GM12878 (cell line): Measurements from ENCODE around the gene RADIL. TPM values are rescaled to one million over a fixed set of nuclear protein-coding genes. Genes with fewer than 3 reads are reported as not detected.

Experiments
- BHLHE40 ChIP-seq, 2 experiments: fragments of 450-650 bp in 1 of 2; IDR thresholded peaks; 2 replicates each; pipeline ENCODE4 v1.6.1; 2011 to 2017; ENCODE audit warnings: low read depth in 2 of 2, borderline replicate concordance in 1 of 2, improper control_type of control experiment in 1 of 2, low read length in 1 of 2, mild to moderate bottlenecking in 1 of 2
- CBFB ChIP-seq: IDR thresholded peaks from 2 replicates; pipeline ENCODE4 v1.6.1; 2016; ENCODE audit warnings: antibody characterized with exemption, low read depth
- CHD2 ChIP-seq: IDR thresholded peaks from 2 replicates; pipeline ENCODE4 v1.6.1; 2011; ENCODE audit warnings: low read depth, low read length, improper control_type of control experiment, borderline replicate concordance
- CREM ChIP-seq: IDR thresholded peaks from 2 replicates; pipeline ENCODE4 v1.6.1; 2014; ENCODE audit warnings: antibody characterized with exemption, low read depth
- FOS ChIP-seq: IDR thresholded peaks from 3 replicates; pipeline ENCODE4 v1.6.1; 2011; ENCODE audit warnings: borderline replicate concordance; ENCODE audit not compliant: insufficient read length; ENCODE audit errors: extremely low read depth
- HDAC6 ChIP-seq: fragments of 200-600 bp; sonication (generic); IDR thresholded peaks from one replicate; pipeline ENCODE4 v1.8.0; 2017; ENCODE audit warnings: antibody characterized with exemption; ENCODE audit not compliant: unreplicated experiment
- HDGF ChIP-seq: fragments of 450-650 bp; IDR thresholded peaks from 2 replicates; pipeline ENCODE4 v1.6.1; 2016; ENCODE audit warnings: antibody characterized with exemption
- MTA2 ChIP-seq: fragments of 450-650 bp; IDR thresholded peaks from 2 replicates; pipeline ENCODE4 v1.6.1; 2016; ENCODE audit warnings: low read depth, mild to moderate bottlenecking, moderate library complexity
- NBN ChIP-seq: fragments of 450-650 bp; IDR thresholded peaks from 2 replicates; pipeline ENCODE4 v1.6.1; 2016
- NR2C2 ChIP-seq: IDR thresholded peaks from 2 replicates; pipeline ENCODE4 v1.6.1; 2011; ENCODE audit warnings: borderline replicate concordance, low read depth; ENCODE audit not compliant: control insufficient read depth, insufficient read length
- RELA ChIP-seq: fragments of 450-650 bp; IDR thresholded peaks from 2 replicates; pipeline ENCODE4 v1.8.0; 2014; ENCODE audit warnings: borderline replicate concordance; ENCODE audit not compliant: partially characterized antibody
- SIX5 ChIP-seq: IDR thresholded peaks from 2 replicates; pipeline ENCODE4 v1.6.1; 2011; ENCODE audit warnings: mild to moderate bottlenecking, low read depth, low read length, moderate library complexity; ENCODE audit not compliant: severe bottlenecking
- SMAD5 ChIP-seq: IDR thresholded peaks from 2 replicates; pipeline ENCODE4 v1.6.1; 2016; ENCODE audit warnings: antibody characterized with exemption, low read depth
- SP1 ChIP-seq: IDR thresholded peaks from one replicate; pipeline ENCODE4 v1.6.1; 2011; ENCODE audit warnings: low read depth, low read length
- SPI1 ChIP-seq: IDR thresholded peaks from 2 replicates; pipeline ENCODE4 v1.6.1; 2011; ENCODE audit warnings: low read depth, mild to moderate bottlenecking, low read length, moderate library complexity, borderline replicate concordance; ENCODE audit not compliant: insufficient read depth
- SRF ChIP-seq, 2 experiments: IDR thresholded peaks; 2 replicates each; pipeline ENCODE4 v1.6.1; 2011; ENCODE audit warnings: low read depth in 2 of 2, low read length in 2 of 2, mild to moderate bottlenecking in 1 of 2, moderate library complexity in 1 of 2
- SUPT20H ChIP-seq: IDR thresholded peaks from 2 replicates; pipeline ENCODE4 v1.6.1; 2011; ENCODE audit warnings: low read depth, mild to moderate bottlenecking, low read length, moderate library complexity, borderline replicate concordance; ENCODE audit not compliant: control insufficient read depth
- TAF1 ChIP-seq: IDR thresholded peaks from 2 replicates; pipeline ENCODE4 v1.6.1; 2011; ENCODE audit warnings: mild to moderate bottlenecking, low read depth, low read length, borderline replicate concordance
- TBL1XR1 ChIP-seq: IDR thresholded peaks from 2 replicates; pipeline ENCODE4 v1.6.1; 2012; ENCODE audit warnings: low read depth, low read length, improper control_type of control experiment
- ZBED1 ChIP-seq: IDR thresholded peaks from 2 replicates; pipeline ENCODE4 v1.6.1; 2016; ENCODE audit warnings: borderline replicate concordance
- ZNF217 ChIP-seq: fragments of 450-650 bp; IDR thresholded peaks from 2 replicates; pipeline ENCODE4 v1.6.1; 2017; ENCODE audit warnings: antibody characterized with exemption, mild to moderate bottlenecking
- ZSCAN29 ChIP-seq: fragments of 450-650 bp; IDR thresholded peaks from 2 replicates; pipeline ENCODE4 v1.6.1; 2017; ENCODE audit warnings: mild to moderate bottlenecking, moderate library complexity
- polyA plus RNA-seq, 11 experiments: library from polyadenylated mRNA; depleted of rRNA in 4 of 11; unstranded in 6 of 11; stranded (reverse) in 5 of 11; fragments of >200 nt; fragmentation: Nextera tagmentation in 4 of 11; fragmentation: Illumina TruSeq in 1 of 11; extraction: Ambion mirVana in 4 of 11; extraction: Trizol in 1 of 11; gene quantifications; 1 replicate in 1 of 11; 2 replicates in 10 of 11; pipeline versions ENCODE4 v1.2.1 to v1.2.3, GENCODE V29; 2011 to 2016; ENCODE audit warnings: inconsistent platforms in 2 of 11, missing spikeins in 2 of 11, low read depth in 1 of 11
- total RNA-seq, 4 experiments: library from RNA; depleted of rRNA in 3 of 4; stranded (reverse); fragments of >200 nt in 3 of 4; fragmentation: Illumina TruSeq in 1 of 4; extraction: Trizol in 1 of 4; gene quantifications; 2 replicates each; pipeline versions ENCODE4 v1.2.1 to v1.2.3, GENCODE V29; 2013 to 2021
- TF ChIP-seq, protein P1 (sequence below): IDR thresholded peaks from 2 replicates; pipeline ENCODE4 v1.6.1; 2011; ENCODE audit warnings: borderline replicate concordance, low read depth, mild to moderate bottlenecking, moderate library complexity, mixed read lengths, low read length; ENCODE audit not compliant: insufficient read depth; ENCODE audit errors: extremely low read length
- TF ChIP-seq, protein P2 (sequence below): fragments of 450-650 bp; formaldehyde crosslinking; IDR thresholded peaks from 2 replicates; pipeline ENCODE4 v1.4.0; 2022; ENCODE audit warnings: mild to moderate bottlenecking, moderate library complexity
- TF ChIP-seq, protein P3 (sequence below): IDR thresholded peaks from 2 replicates; pipeline ENCODE4 v1.6.1; 2011; ENCODE audit warnings: low read depth, mild to moderate bottlenecking, low read length, moderate library complexity, borderline replicate concordance; ENCODE audit errors: extremely low read depth
- TF ChIP-seq, protein P4 (sequence below): IDR thresholded peaks from 2 replicates; pipeline ENCODE4 v1.6.1; 2011; ENCODE audit warnings: low read depth, low read length, improper control_type of control experiment, borderline replicate concordance

Gene RADIL
- total and polyA plus RNA-seq, 10 of the 15 experiments (the other 5 are each of a cell fraction or from before 2014, with no cell fraction given) = 0.05 to 0.06 TPM; not detected in 8

DNA sequence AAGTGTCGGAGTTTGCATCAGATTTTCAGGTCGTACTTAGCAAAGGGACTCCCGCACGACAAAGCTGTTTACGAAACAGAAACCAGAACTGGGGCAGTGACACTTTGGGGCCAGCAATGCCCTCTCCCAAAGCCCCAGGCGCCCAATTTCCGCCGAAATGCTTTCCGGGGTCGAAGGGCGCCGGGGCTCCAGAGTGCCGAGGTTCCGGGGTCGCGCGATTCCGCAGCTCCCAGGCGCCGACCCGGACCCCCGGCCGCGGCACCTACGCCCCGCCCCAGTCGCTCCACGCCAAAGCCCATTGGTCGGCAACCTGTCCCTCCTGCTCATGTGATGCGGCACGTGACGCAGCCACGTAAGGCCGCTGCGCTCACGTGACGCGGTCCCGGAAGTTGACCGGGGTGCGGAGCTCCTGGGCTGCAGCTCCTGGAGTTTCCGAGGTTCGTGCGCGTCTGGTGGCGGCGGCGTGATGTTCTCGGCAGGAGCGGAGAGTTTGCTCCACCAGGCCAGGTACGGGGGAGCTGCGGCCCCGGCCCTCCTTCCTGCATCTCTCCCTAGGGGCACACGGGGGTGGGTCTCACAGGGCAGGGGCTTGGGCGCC lies 108.2 kb downstream of the RADIL start, which contains the start of gene AP5Z1 (continued):
- TF ChIP-seq, protein P1, sequence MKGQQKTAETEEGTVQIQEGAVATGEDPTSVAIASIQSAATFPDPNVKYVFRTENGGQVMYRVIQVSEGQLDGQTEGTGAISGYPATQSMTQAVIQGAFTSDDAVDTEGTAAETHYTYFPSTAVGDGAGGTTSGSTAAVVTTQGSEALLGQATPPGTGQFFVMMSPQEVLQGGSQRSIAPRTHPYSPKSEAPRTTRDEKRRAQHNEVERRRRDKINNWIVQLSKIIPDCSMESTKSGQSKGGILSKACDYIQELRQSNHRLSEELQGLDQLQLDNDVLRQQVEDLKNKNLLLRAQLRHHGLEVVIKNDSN = peak; percentile 100
- 0 out of 2 replicates have a peak, but pooled peaks have one; percentile 54 for TF ChIP-seq NBN
- TF ChIP-seq, protein P2, sequence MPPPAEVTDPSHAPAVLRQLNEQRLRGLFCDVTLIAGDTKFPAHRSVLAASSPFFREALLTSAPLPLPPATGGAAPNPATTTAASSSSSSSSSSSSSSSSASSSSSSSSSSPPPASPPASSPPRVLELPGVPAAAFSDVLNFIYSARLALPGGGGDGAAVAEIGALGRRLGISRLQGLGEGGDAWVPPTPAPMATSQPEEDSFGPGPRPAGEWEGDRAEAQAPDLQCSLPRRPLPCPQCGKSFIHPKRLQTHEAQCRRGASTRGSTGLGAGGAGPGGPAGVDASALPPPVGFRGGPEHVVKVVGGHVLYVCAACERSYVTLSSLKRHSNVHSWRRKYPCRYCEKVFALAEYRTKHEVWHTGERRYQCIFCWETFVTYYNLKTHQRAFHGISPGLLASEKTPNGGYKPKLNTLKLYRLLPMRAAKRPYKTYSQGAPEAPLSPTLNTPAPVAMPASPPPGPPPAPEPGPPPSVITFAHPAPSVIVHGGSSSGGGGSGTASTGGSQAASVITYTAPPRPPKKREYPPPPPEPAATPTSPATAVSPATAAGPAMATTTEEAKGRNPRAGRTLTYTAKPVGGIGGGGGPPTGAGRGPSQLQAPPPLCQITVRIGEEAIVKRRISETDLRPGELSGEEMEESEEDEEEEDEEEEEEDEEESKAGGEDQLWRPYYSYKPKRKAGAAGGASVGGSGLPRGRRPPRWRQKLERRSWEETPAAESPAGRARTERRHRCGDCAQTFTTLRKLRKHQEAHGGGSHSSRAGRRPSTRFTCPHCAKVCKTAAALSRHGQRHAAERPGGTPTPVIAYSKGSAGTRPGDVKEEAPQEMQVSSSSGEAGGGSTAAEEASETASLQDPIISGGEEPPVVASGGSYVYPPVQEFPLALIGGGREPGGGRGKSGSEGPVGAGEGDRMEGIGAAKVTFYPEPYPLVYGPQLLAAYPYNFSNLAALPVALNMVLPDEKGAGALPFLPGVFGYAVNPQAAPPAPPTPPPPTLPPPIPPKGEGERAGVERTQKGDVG (CRISPR knock-in tag) = 0 out of 2 replicates have a peak, but pooled peaks have one; percentile 65
- TF ChIP-seq SRF (IDR thresholded peaks at IDR 0.05; ENCODE audit: low read depth in 2 of 2, low read length in 2 of 2) = peak in 1 of 2 experiments; percentile 55; a peak in 1 of 4 replicates
- peak; percentile 71; the same call in 1 of the 2 replicates for TF ChIP-seq CBFB
- TF ChIP-seq, protein P3, sequence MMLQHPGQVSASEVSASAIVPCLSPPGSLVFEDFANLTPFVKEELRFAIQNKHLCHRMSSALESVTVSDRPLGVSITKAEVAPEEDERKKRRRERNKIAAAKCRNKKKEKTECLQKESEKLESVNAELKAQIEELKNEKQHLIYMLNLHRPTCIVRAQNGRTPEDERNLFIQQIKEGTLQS = peak; percentile 100
- TF ChIP-seq CHD2 = peak; percentile 56
- peak; percentile 88; the same call in 1 of the 2 replicates for TF ChIP-seq TBL1XR1
- peak; percentile 70 for TF ChIP-seq MTA2
- peak; percentile 100 for TF ChIP-seq FOS
- TF ChIP-seq SIX5 = peak; percentile 29
- no peak for TF ChIP-seq ZBED1
- peak; percentile 75 for TF ChIP-seq TAF1
- TF ChIP-seq, protein P4, sequence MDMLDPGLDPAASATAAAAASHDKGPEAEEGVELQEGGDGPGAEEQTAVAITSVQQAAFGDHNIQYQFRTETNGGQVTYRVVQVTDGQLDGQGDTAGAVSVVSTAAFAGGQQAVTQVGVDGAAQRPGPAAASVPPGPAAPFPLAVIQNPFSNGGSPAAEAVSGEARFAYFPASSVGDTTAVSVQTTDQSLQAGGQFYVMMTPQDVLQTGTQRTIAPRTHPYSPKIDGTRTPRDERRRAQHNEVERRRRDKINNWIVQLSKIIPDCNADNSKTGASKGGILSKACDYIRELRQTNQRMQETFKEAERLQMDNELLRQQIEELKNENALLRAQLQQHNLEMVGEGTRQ = peak; percentile 100
- peak; percentile 88 for TF ChIP-seq SP1
- no peak for TF ChIP-seq HDAC6
- peak; percentile 96 for TF ChIP-seq CREM
- no peak for TF ChIP-seq SUPT20H
- TF ChIP-seq HDGF = no peak
- no peak for TF ChIP-seq SPI1
- 0 out of 2 replicates have a peak, but pooled peaks have one; percentile 29 for TF ChIP-seq SMAD5
- TF ChIP-seq RELA = peak; percentile 100
- no peak for TF ChIP-seq ZSCAN29
- no peak for TF ChIP-seq NR2C2
- TF ChIP-seq BHLHE40 (IDR thresholded peaks at IDR 0.05; ENCODE audit: borderline replicate concordance in 1 of 2, low read depth in 2 of 2, low read length in 1 of 2) = peak; percentile 98 to 100
- TF ChIP-seq ZNF217 = no peak
